Fibroblast of villous mesenchyme (primary cell): ENCODE measurements around the gene RAPGEF3. TPM values are rescaled to one million over a fixed set of nuclear protein-coding genes. Genes with fewer than 3 reads are reported as not detected.
A peak's percentile ranks its signal among the peaks of the same experiment; 100 is the strongest.

ENCODE experiments used
- DNase-seq: peaks from one replicate; pipeline ENCODE4 v3.0.0-alpha.2; 2010; ENCODE audit warnings: low read depth
- H3K4me3 ChIP-seq: 2 replicates; pipeline ENCODE4 v1.5.1; 2011; ENCODE audit warnings: low read depth, mild to moderate bottlenecking, low read length
- CTCF ChIP-seq: IDR thresholded peaks from 2 replicates; pipeline ENCODE4 v1.5.1; 2012; ENCODE audit warnings: low read depth, mild to moderate bottlenecking, low read length; ENCODE audit not compliant: insufficient read depth
- total RNA-seq: library from RNA; depleted of rRNA; stranded (reverse); fragments of >200 nt; gene quantifications from 2 replicates; pipeline ENCODE4 v1.2.3, GENCODE V29; 2012

RAPGEF3 gene
- total RNA-seq, 1 donor = 9.1 TPM

GRCh38 chr12:47770086-47770726 lies 11.5 kb upstream of the RAPGEF3 start:
- DNase-seq = peak; percentile 77
- H3K4me3 ChIP-seq = no peak overlapping the region
- no peak for TF ChIP-seq CTCF

GRCh38 chr12:47769234-47770085 lies 10.8 kb upstream of the RAPGEF3 start:
- no peak for TF ChIP-seq CTCF
- H3K4me3 ChIP-seq = no peak overlapping the region
- peak; percentile 13 for DNase-seq

- no peak for TF ChIP-seq CTCF
- DNase-seq = no peak
- H3K4me3 ChIP-seq = no peak overlapping the region
These were observed 9.7 kb upstream of the RAPGEF3 start for GRCh38 chr12:47768323-47768811.

GRCh38 chr12:47767216-47767724 lies 8.6 kb upstream of the RAPGEF3 start:
- DNase-seq = peak; percentile 44
- TF ChIP-seq CTCF = peak; percentile 47
- H3K4me3 ChIP-seq = no peak overlapping the region

GRCh38 chr12:47766502-47767215 lies 8.0 kb upstream of the RAPGEF3 start:
- TF ChIP-seq CTCF = no peak
- no peak for DNase-seq
- H3K4me3 ChIP-seq = no peak overlapping the region

- TF ChIP-seq CTCF = no peak
- no peak for DNase-seq
- H3K4me3 ChIP-seq = no peak overlapping the region
These were observed 5.0 kb upstream of the RAPGEF3 start for GRCh38 chr12:47763481-47764346.
